Activated CD4-positive, alpha-beta T cell treated with anti-CD3 and anti-CD28 coated beads, Interleukin-2, amount 10 ng/mL, durations not matched to agents 7 days and 5 days (primary cell): ENCODE results near the gene SARDH. TPM values are rescaled to one million over a fixed set of nuclear protein-coding genes. Genes with fewer than 3 reads are reported as not detected.

Source experiments
- CTCF ChIA-PET: fragments of 350-600 bp; sonication (Branson Sonifier 250); formaldehyde crosslinking; loops from one replicate; lab custom pipeline; 2021; ENCODE audit warnings: antibody characterized with exemption; lab: Charles Lee
- POLR2A ChIA-PET: fragments of 350-600 bp; sonication (Branson Sonifier 250); formaldehyde crosslinking; loops from one replicate; lab custom pipeline; 2021; ENCODE audit warnings: antibody characterized with exemption; lab: Charles Lee
- DNase-seq: peaks from one replicate; pipeline ENCODE4 v3.0.0-alpha.2; 2020
- H3K27ac Mint-ChIP-seq: one replicate; pipeline ENCODE4 v1.8.0; 2021; ENCODE audit warnings: mild to moderate bottlenecking, moderate library complexity, mixed read lengths
- H3K27me3 Mint-ChIP-seq: one replicate; pipeline ENCODE4 v1.8.0; 2021; ENCODE audit warnings: mixed read lengths
- H3K36me3 Mint-ChIP-seq: one replicate; pipeline ENCODE4 v1.8.0; 2021; ENCODE audit warnings: low read depth, mixed read lengths
- H3K4me1 Mint-ChIP-seq: one replicate; pipeline ENCODE4 v1.8.0; 2021; ENCODE audit warnings: mixed read lengths
- H3K4me3 Mint-ChIP-seq: one replicate; pipeline ENCODE4 v1.8.0; 2021; ENCODE audit warnings: mild to moderate bottlenecking, moderate library complexity, mixed read lengths
- H3K9me3 Mint-ChIP-seq: one replicate; pipeline ENCODE4 v1.8.0; 2021; ENCODE audit warnings: mixed read lengths
- total RNA-seq, 2 experiments: library from RNA; stranded (reverse); gene quantifications; one replicate each; pipeline ENCODE4 v1.2.3, GENCODE V29; 2021

SARDH gene
- total RNA-seq, 2 experiments from 2014 or later: 1.9 TPM

GRCh38 chr9:133710661-133711427 is 27.3 kb downstream of the SARDH start:
- ChIA-PET POLR2A (no interaction called here), CTCF (no interaction called here)
- Mint-ChIP-seq H3K4me3 (no peak overlapping the region), H3K27ac (no peak overlapping the region), H3K27me3 (no peaks in the 10 kb centered on the region), H3K36me3 (no peaks in the 10 kb centered on the region), H3K4me1 (peaks cover 8% of the 10 kb centered on the region), H3K9me3 (no peaks in the 10 kb centered on the region)
- no peak for DNase-seq

DNA sequence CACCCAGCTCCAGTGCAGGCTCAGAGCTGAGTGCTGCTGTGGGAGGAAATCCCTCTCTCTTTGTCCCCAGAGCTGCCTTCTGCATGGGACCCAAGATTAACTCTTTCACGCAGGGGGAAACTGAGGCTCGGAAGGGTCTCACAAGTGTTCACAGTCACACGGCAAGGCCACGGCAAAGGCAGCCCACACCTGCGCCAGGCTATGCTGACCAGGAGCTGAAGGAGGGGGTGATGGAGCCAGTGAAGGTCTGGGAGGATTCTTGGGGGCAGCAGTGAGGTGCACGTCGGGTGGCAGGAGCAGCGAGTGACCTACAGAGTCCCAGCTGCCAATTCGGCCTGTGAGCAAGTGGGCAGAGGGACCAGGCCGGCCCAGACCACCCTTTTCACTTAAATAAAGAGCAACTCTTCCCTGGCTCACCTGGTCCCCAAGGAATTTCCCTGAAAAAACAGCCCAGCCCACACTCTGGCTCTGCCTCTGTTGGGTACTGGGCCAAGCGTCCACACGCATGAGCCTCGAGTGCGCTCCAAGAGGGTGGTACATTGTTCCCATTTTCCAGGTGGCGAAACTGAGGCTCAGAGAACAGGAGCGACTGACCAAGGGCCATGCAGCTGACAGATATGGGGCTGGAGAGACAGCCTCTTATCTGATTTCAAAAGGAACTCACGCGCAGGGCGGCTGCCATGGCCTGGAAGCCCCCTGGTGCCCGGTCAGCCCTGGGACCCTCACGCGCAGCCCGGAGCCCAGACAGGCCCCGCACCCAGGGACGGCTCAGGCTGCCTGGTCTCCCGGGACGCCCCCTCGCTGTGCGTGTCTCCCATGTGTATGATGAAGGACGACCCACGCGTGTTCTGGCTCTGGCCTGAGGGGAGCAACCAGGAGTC is 28.2 kb downstream of the SARDH start:
- no peaks in the 10 kb centered on the region for H3K36me3 Mint-ChIP-seq
- H3K4me3 Mint-ChIP-seq: no peak overlapping the region
- no peaks in the 10 kb centered on the region for H3K9me3 Mint-ChIP-seq
- ChIA-PET CTCF (interaction anchor here (1.4 kb wide), 1 partner anchor 27 kb away, joined by 4 read pairs; no protein-coding TSS in a partner anchor), POLR2A (interaction anchor here (0.6 kb wide), 1 partner anchor 11 kb away, joined by 3 read pairs; no protein-coding TSS in a partner anchor)
- peak overlapping the region; percentile 27 for H3K27ac Mint-ChIP-seq
- DNase-seq: no peak
- no peaks in the 10 kb centered on the region for H3K27me3 Mint-ChIP-seq
- peaks cover 8% of the 10 kb centered on the region for H3K4me1 Mint-ChIP-seq

DNA sequence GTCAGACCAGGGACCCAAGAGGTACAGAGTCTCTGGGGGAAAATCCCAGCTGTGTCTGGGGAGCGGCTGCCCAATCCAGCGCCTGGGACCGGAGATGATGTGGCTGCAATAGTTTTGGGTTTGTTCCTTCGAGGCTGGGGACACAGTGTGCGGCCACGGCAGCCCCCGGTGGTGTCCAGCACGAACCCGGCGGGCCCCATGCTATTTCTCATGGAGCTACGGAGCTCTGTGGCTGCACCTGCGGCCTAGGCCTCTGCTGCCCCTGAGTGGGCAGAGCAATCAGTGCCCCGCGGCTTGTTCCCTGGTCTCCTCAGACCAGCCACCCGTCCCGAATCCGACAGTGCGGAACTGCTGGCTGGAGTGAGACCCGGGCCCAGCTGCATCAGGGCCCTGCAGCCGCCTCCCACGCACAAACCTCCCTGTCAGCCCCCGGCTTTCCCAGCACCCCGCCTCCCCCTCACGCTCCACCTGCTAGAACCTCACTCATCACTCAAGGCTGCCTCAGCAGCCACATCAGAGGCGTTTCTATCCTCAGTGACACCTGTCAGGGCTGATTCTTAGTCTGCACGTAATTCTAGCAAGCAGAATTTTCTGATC is 29.0 kb downstream of the SARDH start:
- Mint-ChIP-seq H3K27ac (peak overlapping the region; percentile 27), H3K36me3 (no peaks in the 10 kb centered on the region), H3K9me3 (no peaks in the 10 kb centered on the region), H3K27me3 (no peaks in the 10 kb centered on the region), H3K4me3 (no peak overlapping the region), H3K4me1 (peaks cover 8% of the 10 kb centered on the region)
- POLR2A ChIA-PET: interaction anchor here (0.6 kb wide), 1 partner anchor 10 kb away, joined by 3 read pairs; no protein-coding TSS in a partner anchor
- CTCF ChIA-PET: interaction anchor here (1.4 kb wide), 1 partner anchor 26 kb away, joined by 4 read pairs; no protein-coding TSS in a partner anchor
- DNase-seq: peak; percentile 48

DNA sequence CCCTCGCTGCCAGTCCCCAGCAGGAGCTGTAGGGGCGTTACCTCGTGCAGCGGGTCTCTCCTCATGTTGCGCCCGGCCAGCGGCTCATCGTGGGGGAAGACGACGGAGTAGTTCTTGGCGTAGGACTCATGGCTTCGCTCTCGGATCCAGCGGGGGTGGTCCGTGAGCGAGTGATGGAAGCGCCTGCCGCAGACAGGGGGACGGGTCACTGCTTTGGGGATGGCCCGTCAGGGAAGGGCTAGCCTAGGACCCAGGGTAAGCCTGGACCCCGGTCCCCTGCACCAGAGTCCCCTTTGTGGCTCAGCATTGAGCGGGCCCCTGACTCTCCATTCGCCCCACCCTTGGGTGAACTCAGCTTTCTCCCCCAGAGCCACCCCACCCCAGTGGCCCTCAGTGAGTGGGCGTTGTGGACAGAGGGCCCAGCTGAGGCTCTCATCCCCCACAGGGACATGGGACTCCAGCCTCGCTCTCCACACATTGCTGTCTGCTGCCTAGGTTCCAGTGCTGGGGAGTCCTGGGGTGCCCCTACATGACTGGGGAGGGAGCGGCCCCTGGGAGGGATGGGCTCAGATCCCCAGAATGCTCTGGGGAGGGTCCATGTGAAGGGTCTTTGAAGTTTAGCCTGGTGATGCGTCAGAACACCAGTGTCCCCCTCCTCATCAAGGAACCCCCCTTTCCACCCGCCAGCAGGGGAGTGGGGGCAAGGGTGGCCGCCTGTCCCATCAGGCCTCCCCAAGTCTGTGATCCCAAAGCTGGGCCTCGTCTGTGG is 29.7 kb downstream of the SARDH start:
- CTCF ChIA-PET: interaction anchor here (1.4 kb wide), 1 partner anchor 25 kb away, joined by 4 read pairs; no protein-coding TSS in a partner anchor
- no peak overlapping the region for H3K27ac Mint-ChIP-seq
- no peaks in the 10 kb centered on the region for H3K9me3 Mint-ChIP-seq
- no peak overlapping the region for H3K4me3 Mint-ChIP-seq
- POLR2A ChIA-PET: no interaction called here
- H3K27me3 Mint-ChIP-seq: no peaks in the 10 kb centered on the region
- no peak for DNase-seq
- H3K4me1 Mint-ChIP-seq: peaks cover 11% of the 10 kb centered on the region
- H3K36me3 Mint-ChIP-seq: no peaks in the 10 kb centered on the region

- ChIA-PET POLR2A (no interaction called here), CTCF (no interaction called here)
- Mint-ChIP-seq H3K27ac (no peak overlapping the region), H3K36me3 (no peaks in the 10 kb centered on the region), H3K4me3 (no peak overlapping the region), H3K4me1 (peaks cover 12% of the 10 kb centered on the region), H3K9me3 (no peaks in the 10 kb centered on the region), H3K27me3 (no peaks in the 10 kb centered on the region)
- DNase-seq: no peak
Measured at GRCh38 chr9:133707763-133708245, 30.3 kb downstream of the SARDH start.

DNA sequence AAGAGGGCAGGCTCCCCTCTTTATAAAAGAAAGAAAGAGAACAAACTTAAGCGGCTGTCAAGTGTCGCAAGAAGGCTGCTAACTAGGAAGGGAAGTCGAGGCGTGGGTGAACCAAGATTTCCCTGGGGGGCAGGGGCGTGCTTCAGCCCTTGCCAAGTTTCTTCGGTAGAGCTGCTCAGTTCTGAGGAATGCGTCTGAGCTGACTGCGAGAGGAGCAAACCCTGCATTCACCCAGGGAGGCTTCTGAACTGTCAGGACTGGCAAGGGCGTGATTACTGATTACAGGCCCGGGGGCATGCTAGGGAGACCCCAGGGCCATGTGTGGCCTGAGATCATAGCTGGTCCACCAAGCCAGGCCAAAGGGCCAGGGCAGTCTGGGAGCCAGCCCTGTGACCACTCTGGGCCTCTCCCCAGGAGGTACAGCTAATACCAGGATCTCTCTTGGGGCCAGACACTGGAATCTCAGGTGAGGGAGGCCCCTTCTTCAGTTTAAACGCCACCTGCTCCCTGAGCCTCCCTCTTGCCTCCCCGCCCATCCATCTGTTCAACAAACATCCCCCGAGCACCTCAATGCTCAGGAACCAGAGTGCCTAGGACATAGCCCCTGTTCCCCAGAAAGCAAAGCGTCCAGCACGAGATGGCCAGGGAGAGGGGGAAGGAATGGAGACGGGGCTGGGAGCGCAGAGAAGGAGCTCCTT is 30.9 kb downstream of the SARDH start:
- POLR2A ChIA-PET: no interaction called here
- Mint-ChIP-seq H3K4me3 (no peak overlapping the region), H3K9me3 (no peaks in the 10 kb centered on the region), H3K36me3 (peaks cover 2% of the 10 kb centered on the region), H3K4me1 (peaks cover 18% of the 10 kb centered on the region), H3K27me3 (no peaks in the 10 kb centered on the region), H3K27ac (no peak overlapping the region)
- CTCF ChIA-PET: interaction anchor here (2.0 kb wide), 1 partner anchor 14 kb away, joined by 7 read pairs; no protein-coding TSS in a partner anchor
- DNase-seq: no peak

DNA sequence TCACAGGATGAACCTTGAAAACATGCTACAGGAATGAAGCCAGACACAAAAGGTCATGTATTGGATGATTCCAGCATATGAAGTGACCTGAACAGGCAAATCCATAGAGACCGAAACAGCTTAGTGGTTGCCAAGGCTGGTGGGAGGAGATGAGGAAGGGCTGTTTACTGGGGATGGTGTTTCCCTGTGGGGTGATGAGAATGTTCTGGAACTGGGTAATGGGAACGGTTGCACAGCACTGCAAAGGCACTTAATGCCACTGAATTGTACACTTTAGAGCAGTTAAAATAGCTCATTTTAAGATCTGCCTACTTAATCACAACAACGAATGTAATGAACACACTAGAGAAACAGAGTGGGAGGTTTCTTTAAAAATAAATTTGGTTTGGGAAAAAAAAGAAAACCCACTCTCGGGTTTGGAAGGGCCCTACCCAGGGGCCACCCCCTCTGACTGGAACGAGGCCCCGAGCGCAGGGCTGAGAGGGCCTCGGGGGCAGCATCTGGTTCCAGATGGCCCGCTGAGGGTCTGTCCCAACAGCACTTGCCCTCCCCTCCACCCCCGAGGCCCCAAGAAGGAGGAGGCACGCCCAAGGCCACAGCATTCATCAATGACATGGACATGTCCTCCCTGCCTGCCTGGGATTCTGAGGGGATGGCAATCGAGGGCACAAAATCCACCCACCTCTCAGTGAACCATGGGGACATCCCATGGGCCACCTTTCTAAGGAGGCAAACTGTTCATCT is 31.7 kb downstream of the SARDH start:
- H3K27ac Mint-ChIP-seq: no peak overlapping the region
- H3K4me1 Mint-ChIP-seq: peaks cover 25% of the 10 kb centered on the region
- H3K9me3 Mint-ChIP-seq: no peaks in the 10 kb centered on the region
- ChIA-PET POLR2A (no interaction called here), CTCF (interaction anchor here (2.0 kb wide), 1 partner anchor 13 kb away, joined by 7 read pairs; no protein-coding TSS in a partner anchor)
- peaks cover 2% of the 10 kb centered on the region for H3K36me3 Mint-ChIP-seq
- H3K27me3 Mint-ChIP-seq: no peaks in the 10 kb centered on the region
- no peak overlapping the region for H3K4me3 Mint-ChIP-seq
- DNase-seq: no peak

GRCh38 chr9:133705576-133705975 is 32.6 kb downstream of the SARDH start:
- no peak overlapping the region for H3K27ac Mint-ChIP-seq
- H3K36me3 Mint-ChIP-seq: peaks cover 2% of the 10 kb centered on the region
- no peak for DNase-seq
- CTCF ChIA-PET: interaction anchor here (2.0 kb wide), 1 partner anchor 12 kb away, joined by 7 read pairs; no protein-coding TSS in a partner anchor
- H3K9me3 Mint-ChIP-seq: no peaks in the 10 kb centered on the region
- H3K4me1 Mint-ChIP-seq: peaks cover 34% of the 10 kb centered on the region
- POLR2A ChIA-PET: no interaction called here
- no peaks in the 10 kb centered on the region for H3K27me3 Mint-ChIP-seq
- no peak overlapping the region for H3K4me3 Mint-ChIP-seq

DNA sequence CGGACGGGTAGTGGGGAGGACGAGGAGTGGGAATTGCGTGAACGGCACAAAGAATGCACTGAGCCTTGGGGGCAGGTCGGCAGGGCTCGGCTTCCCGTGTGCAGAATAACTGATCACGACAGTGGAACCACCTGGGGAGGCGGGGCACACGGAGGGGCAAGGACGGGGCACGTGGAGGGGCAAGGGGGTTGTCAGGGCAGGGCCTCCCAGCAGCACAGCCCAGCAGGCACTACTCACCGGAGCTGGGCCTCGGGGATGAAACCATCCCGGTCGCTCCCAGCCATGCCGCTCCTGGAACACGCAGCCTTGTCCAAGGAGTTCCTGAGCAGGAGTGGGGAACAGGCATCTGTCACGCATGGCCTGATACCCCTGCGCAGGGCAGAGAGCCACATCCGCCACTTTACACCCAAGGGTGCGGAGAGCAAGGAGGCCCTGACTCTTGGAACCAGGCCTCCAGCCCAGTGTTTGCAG is 33.4 kb downstream of the SARDH start:
- H3K9me3 Mint-ChIP-seq: no peaks in the 10 kb centered on the region

DNA sequence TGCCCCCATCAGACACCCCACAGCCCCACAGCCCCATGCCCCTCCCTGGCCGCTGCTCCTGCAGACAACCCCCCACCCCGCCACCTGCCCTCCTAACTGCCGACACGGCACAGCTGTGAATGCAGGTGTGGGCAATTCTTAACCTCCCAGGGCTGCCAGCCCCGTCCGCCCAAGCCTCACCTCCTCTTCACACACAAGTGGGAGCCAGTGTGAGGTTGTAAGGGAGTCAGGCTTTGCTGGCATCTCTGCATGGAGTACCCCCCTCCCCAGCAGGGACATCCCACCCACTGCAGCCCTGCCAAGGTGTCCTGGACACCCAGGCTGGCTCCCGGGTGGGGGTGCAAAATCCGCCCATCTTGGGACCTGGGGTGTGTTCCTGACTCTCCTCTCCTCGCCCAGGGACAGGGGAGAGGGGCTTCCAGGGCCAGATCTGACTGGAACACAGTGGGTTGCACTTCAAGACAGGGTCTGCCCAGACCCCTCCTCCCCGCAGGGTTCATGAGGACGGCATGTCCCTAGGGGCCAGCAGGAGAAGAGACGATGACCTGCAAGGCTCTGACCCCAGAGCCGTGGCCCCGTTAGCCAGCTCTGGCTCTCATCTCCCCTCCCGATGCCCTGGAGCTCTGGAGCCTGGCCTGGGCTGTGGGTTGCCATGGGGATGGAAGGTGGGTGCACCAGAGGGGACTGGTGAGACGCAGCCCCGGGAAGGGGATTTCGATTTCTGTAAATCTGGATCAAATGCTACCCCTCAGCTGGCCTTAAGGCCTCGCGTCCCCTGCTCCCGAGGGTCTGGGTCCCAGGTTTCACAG is 34.4 kb downstream of the SARDH start:
- ChIA-PET POLR2A (no interaction called here), CTCF (interaction anchor here (1.4 kb wide), 1 partner anchor 28 kb away, joined by 3 read pairs; no protein-coding TSS in a partner anchor)
- H3K9me3 Mint-ChIP-seq: no peaks in the 10 kb centered on the region
- peaks cover 2% of the 10 kb centered on the region for H3K36me3 Mint-ChIP-seq
- peaks cover 35% of the 10 kb centered on the region for H3K4me1 Mint-ChIP-seq
- no peaks in the 10 kb centered on the region for H3K27me3 Mint-ChIP-seq
- no peak for DNase-seq
- no peak overlapping the region for H3K4me3 Mint-ChIP-seq
- peak overlapping the region; percentile 54 for H3K27ac Mint-ChIP-seq

More for the DNA sequence above, 33.4 kb downstream of the SARDH start:
- DNase-seq: no peak
- ChIA-PET POLR2A (no interaction called here), CTCF (interaction anchor here (0.5 to 2.0 kb wide), 2 partner anchors 11 to 1146 kb away, joined by 3 to 7 read pairs; no protein-coding TSS in a partner anchor)
- Mint-ChIP-seq H3K4me3 (no peak overlapping the region), H3K27me3 (no peaks in the 10 kb centered on the region), H3K36me3 (peaks cover 2% of the 10 kb centered on the region), H3K27ac (peak overlapping the region; percentile 54), H3K4me1 (peaks cover 37% of the 10 kb centered on the region)
